PFSK-1 (cell line): ENCODE measurements around the gene GLIS1.

Experiments used
- POLR2AphosphoS5 ChIP-seq: IDR thresholded peaks from 2 replicates; pipeline ENCODE4 v1.6.1; 2012; ENCODE audit warnings: low read depth, mild to moderate bottlenecking, control low read depth, low read length, moderate library complexity
- REST ChIP-seq, 2 experiments: IDR thresholded peaks; 2 replicates each; pipeline versions ENCODE4 v1.6.1 to v1.8.0; 2011 to 2012; ENCODE audit warnings: low read depth in 2 of 2, low read length in 2 of 2, control low read depth in 1 of 2, inconsistent platforms in 1 of 2, mild to moderate bottlenecking in 1 of 2, moderate library complexity in 1 of 2; ENCODE audit not compliant: insufficient read depth in 1 of 2
- SIN3A ChIP-seq: IDR thresholded peaks from 2 replicates; pipeline ENCODE4 v1.6.1; 2012; ENCODE audit warnings: mild to moderate bottlenecking, low read length, moderate library complexity, borderline replicate concordance; ENCODE audit not compliant: insufficient read depth
- TAF1 ChIP-seq: IDR thresholded peaks from 2 replicates; pipeline ENCODE4 v1.6.1; 2012; ENCODE audit warnings: low read length, control low read depth, borderline replicate concordance; ENCODE audit not compliant: insufficient read depth

- TF ChIP-seq TAF1 (no peak), REST (IDR thresholded peaks at IDR 0.05; ENCODE audit: insufficient read depth in 1 of 2, low read depth in 2 of 2, low read length in 2 of 2) (no peak), SIN3A (no peak), POLR2AphosphoS5 (no peak)
These were observed 107.2 kb downstream of the GLIS1 start for GRCh38 chr1:53631622-53632310.
